Stimulated activated CD8-positive, alpha-beta memory T cell treated with anti-CD3 and anti-CD28 coated beads, Interleukin-7, amount 100 ng/mL, for 1 hour (primary cell): Measurements from ENCODE around the gene FOXN3.
"Not testable (repeated sequence)": the region's sequence is repeated elsewhere in the genome, so short reads cannot be mapped to it uniquely, and the experiment has no call there.

Source experiments
- DNase-seq, 2 donors: peaks; one replicate each; pipeline ENCODE4 v3.0.0-alpha.2; 2020; ENCODE audit warnings: low read depth in 2 of 2

FOXN3 gene

DNA sequence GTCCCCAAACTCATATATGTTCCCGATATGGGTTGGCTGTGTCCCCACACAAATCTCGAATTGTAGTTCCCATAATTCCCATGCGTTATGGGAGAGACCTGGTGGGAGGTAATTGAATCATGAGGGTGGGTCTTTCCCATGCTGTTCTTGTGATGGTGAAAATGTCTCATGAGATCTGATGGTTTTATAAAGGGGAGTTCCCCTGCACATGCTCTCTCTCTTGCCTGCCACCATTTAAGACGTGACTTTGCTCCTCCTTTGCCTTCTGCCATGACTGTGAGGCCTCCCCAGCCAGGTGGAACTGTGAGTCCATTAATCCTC lies 166.4 kb downstream of the FOXN3 start:
- not testable (repeated sequence) for DNase-seq

DNA sequence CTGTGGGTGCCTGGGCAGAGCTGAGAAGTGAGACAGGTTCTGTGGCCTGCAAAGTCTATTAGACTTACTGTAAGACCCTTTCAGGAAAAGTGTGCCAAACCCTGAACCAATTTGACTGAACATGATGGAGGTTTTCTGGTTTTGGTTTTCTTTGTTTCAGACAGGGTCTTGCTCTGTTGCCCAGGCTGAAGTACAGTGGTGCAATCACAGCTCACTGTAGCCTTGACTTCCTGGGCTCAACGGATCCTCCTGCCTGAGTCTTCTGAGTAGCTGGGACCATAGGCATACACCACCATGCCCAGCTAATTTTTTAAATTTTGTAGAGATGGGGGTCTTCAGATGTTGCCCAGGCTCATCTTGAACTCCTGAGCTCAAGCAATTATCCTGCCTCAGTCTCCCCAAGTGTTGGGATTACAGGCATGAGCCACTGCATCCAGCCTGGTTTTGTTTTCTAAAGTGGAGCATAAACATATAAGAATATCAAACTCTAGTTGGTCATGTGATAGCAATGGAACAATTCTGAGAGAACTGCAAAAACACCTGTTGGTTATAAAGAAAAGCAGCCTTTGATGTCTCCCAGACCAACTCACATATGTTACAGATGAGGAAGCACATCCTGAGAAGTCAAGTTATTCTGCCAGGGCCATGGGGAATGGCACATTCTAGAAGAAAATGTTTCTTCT lies 166.9 kb downstream of the FOXN3 start:
- DNase-seq, result no peak

DNA sequence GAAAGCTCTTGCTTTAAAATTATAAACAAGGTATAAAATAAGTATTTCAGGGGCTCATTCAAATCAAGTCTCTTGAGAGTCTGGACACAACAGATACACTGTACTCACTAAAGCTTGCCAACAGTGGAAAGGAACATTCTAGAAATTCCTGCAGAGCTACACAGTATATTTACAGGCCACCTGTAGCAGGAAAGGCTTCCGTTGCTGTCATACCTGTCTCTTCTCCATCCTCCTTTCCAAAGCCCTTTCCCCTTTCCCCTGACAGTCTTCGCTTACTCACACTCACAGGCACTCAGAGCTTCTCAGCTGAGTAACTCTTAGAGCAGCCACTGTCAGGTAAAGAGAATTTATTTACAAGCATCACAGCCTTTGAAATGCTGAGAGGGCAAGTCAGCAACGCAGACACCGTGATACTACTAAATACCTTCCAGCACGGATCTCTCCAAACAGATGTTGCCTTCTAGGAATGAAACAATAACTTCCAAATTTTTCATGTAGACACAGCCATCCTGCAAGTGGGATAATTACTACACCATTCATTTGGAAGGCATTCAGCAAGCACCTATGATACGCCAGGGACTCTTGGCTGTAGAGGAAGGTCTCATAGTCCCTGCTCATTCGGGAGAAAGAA lies 167.9 kb downstream of the FOXN3 start:
- no peak for DNase-seq

DNA sequence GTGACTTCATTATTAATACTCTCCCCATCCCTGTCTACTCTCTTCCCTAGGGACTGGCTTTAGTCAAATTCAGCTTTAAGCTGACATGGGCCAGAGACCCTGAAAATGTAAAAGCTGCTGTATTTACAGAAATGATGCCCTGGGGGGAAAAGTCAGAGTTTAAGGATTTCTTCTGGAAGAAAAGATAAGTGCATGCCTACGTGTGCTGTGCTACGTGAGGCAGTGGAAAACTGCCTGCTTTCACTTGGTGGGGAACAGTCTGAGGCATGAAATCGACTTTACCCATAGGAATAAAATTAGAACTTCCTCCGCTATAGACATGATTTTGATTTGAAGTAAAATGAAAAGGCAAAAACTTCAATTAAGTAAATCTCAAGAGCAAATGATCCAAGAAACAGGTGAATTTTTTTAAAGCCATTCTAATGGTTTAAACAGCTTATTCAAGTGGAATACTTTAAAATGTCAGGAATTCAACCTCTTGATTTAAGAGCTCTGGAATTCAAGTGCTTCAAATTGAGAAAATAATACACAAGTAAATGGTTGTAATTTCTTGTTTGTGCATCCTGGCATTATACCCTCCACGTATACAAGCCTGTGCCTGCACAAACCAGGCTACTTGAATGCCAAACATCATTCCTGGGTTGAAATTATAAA lies 168.5 kb downstream of the FOXN3 start:
- DNase-seq, result no peak

DNA sequence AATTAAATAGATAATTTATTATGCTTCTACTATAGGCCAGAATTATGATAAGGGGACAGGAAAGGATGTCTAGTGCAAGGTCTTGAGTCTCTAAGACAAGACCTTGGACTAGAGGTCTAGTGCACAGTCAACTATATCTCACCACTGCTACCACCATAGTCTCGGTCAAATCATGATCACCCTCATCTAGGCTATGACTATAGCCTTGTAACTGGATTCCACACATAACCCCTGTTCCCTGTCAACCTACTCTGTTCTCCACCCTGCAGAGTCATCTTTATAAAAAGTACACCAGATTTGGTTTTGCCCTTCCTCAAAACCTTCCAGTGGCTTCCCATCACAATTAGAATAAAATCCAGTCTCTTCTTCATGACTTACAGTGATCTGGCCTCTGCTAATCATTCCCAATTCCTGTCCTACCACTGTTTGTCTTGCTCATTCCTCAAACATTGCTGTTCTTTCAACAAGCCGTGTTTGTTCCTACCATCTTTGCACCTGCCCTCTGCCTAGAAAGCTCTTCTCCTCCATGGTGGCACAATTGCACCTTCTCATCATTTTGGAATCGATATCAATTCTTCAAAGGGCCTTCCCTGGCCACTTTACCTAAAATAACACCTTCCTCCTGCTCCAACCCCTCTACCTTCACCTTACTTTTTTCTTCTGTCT lies 169.4 kb downstream of the FOXN3 start:
- DNase-seq, result no peak

DNA sequence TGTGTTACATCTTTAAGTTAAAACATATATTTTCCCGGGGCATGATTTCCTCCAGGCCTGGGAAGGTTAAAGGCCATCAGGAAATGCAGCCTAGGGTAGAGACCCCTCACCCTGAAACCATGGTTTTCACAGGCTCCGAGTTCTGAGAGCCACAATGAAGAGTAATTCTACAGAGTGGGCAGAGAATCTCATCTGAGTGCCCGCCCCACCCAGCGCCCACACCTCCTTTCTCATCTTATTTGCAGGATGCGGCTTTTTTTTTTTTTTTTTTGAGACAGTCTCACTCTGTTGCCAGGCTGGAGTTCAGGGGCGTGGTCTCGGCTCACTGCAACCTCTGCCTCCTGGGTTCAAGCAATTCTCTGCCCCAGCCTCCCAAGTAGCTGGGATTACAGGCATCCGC lies 170.7 kb downstream of the FOXN3 start:
- DNase-seq, result no peak

DNA sequence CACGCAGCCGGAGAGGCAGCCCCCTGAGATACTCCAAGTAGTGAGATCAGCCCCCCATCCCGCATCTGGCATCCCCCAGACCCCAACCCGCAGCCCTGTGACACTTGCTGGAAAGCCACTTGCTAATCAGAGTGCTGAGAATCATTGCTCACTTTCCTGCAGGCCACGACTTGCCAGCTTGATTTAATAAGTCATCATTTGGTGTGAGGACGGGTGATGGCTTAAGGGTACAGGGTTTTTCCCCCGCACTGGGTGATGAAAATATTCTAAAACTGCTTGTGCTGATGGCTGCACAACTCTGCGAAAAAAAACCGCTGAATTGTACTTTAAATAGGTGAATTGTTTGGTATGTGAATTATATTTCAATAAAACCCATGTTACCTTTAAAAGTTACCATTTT lies 171.2 kb downstream of the FOXN3 start:
- DNase-seq, result no peak

DNA sequence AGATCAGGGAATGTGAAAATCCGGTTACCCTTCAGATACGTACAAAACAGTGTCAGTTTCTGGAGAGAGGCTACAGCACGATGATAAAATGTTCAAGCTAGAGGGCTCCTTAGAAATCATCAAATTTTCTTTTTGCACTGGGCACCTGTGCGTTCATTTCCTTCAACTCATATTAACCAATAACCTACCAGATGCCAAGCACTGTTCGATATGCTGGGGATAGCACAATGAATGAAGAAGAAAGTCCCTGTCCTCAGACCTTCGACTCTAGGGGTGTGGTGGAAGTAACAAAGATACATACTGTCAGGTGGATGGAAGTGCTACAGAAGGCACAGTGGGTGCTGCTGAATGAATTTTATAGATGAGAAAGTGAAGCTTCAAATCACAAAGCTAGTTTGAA lies 172.3 kb downstream of the FOXN3 start:
- no peak for DNase-seq

DNA sequence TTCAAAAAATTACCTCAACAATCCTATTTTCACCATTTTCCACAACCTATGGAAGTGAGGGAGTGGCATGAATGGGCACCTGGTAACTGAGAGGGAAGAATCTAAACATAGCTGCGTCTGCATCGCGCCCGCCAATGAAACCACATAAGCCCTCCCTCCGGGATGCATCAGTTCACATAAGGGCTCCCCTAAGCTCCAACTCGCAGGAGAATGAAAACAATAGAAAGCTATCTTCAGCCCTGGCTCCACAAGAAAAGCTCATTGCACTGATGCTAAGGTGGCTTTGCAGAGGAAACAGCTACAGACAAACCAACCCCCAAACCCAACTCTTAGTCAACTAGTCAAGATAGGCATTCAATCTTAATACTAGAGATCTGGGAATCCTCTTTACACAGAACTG lies 173.3 kb downstream of the FOXN3 start:
- no peak for DNase-seq

DNA sequence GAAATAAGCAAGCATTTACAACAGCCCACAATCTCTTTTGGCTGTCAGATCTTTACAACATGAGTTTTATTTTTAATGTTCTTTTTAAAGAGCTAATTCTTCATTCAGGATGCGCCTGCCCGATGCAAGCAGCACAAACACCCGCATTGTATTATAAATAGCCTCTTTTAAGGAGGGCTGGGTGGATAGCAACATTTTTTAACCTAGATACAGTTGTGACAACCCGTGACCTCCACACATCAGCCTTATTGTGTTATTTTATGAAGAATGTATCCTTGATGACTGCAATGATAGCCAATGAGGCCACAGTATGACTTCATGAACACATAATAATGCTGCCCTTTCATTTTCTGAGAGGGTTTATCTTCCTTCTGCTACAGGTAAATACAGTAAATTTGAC lies 173.7 kb downstream of the FOXN3 start:
- no peak for DNase-seq

DNA sequence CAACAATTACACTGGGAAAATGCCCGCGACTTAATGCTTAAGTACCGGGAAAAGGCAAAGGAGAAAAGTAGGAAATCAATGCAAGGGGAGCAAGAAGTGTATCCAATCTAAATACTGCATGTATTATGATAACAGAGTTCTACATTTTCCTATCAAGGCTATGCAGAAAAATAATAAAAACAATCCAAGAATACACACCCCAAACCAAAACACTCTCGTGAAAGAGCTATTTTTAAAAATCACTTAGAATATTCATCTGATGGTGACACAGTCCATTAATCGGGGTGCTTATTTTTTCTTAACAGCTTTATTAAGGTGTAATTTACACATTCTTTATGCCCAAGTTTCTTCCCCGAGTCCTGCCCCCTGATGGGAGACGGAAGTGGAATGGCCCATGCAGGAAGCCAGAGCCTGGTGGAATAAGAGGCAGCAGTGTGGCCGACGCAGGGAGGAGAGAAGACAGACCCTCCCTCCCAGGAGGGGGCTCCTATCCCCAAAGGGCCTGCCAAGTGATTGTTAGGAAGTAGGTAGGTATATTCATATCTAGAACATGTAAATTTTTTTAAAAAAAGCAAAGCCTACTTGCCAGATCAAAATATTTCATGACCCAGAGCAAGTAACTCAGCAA lies 174.3 kb downstream of the FOXN3 start:
- DNase-seq, result no peak

DNA sequence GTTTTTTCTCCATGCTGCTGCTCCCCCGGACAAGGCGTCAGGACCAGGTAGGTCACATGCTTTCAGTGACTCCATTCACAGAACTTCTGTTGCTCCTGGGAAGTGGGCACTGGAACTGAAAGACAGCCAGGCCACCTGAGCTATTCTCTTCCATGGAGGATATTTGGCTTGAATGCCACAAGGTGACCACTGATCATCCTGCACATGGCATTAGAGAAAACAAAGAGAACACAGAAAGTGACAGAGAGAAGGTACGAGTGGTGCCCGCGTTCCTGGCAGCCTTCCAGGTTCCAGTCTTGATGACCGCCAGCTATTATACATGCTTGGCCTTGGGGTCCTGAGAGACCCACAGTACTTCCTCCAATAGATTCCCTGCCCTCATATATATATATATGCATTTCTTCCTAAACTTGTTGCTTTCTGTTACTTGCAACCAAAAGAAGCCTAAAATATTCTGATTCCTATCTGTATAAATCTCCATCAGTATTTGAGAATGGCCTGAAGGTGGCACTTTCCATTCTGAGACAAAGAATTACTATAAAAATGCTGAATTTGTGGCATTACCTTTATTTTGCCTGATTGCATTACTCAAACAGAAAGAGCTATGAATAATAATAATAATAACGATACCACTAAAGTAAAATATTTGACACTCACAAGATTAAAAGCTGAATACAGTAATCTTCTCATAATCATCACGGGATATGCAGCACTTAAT lies 174.9 kb downstream of the FOXN3 start:
- DNase-seq, result no peak

DNA sequence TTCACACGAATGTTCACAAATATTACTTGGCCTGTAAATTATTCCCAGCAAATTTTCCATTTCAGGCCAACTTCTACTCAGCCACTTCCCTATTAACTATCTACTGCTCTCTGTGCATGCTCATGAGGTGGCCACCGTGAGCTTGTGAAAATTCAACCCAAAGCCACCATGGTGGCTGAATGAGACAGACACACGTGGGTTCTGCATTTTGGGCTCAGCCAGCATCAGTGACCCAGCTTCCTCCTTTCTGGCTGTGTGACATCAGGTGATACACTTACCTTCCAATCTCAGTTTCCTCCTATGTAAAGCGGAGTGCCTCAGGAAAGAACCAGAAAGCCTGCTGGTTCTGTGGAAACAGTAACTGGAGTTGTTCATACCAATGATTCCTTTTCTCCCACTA lies 175.8 kb downstream of the FOXN3 start:
- DNase-seq, result no peak

DNA sequence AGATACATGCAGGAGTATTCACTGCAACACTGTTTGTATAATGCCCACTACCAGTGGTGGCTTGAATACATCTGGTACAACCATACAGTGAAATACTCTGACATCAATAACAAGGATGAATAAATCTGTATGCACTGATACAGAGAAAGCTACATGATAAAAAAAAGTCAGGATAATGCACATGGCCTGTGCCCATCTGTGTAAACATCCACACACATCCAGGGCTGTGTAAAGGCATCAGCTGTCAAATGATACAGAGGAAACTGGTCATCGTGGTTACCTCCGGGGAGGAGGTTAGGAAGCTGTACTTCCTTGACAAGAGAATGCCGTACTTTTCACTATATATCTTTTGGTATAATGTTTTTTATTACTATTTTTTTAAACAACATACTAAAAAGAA lies 176.6 kb downstream of the FOXN3 start:
- no peak for DNase-seq

DNA sequence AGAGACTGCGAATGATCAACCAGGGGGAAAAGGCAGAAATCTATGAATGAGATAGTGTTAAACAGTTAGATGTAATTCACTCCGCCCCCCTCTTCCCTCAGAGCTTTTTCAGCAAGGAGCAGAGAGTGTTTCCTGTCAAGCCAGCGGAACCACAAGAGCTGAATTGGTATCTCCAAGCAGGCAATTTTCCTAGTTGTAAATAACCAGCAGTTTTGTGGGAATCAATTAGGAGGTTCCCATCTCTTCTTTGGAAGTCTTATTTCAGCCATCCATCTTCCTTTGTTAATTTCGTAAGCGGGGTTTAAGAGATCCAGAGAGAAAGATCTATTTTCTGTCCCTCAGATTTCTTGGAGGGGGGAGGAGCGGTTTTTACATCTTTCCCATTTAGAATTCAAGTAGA lies 178.0 kb downstream of the FOXN3 start:
- DNase-seq, result no peak

DNA sequence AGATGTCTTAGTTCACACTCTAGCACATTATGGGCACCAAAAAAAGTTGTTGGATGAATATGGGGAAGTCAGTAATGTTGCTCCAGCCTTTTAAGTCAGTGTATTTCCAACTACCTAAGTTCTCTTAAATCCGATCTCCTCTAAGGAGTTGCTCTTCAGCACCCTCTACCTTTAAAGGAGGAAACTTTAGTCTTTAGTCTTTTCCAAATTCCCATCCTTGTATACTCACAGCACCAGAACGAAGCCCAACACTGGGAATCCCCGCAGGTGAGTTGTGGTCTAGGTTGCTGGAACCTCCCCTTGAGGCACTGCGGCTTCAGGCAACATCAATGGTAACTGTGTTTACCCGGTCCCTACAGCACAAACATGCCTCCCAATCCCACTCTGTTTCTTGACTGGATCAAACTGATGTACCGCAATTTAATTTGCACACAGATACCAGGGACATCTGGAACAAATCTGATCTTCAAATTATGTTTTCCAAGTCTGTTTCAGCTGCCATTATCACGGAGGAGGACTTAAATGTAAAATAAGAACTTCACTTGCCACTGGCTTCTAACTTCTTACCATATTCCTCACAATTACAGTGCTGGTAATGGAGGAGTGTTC lies 179.0 kb downstream of the FOXN3 start:
- no peak for DNase-seq

DNA sequence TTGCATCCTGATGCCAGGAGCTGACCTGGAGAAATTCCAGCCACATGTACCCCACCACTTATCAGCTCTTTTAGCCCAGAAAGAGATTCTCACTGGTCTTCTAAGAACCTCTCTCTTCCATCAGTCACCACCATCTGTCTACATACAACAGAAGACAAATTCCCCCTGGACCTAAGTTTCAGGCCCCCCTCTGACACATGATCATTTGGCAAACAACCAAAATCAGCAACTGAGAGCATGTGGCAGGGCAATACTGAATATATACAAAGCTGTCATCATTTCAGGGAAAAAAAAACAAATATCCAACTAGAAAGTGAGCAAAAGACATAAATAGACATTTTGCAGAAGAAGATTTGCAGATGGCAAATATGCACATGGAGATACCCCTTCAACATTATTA lies 180.2 kb downstream of the FOXN3 start:
- no peak for DNase-seq

DNA sequence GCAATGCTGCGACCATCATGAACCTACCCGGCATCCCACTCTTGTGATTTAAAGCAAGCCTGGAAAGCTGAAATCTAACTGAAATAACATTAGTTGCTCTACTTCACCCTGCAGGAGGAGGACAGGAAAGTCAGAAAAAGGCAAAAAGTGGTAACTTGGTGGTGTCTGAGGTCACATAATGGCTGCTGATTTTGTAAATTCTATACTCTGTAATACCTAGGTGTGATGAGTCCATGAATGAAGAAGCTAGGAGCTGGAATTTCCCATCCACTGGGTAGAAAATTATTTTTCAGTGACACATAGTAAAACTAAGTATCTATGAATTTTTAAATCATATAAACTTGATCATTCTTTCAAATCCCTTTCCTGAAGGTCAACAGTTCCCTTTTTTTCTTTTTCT lies 183.8 kb downstream of the FOXN3 start:
- DNase-seq, result no peak

DNA sequence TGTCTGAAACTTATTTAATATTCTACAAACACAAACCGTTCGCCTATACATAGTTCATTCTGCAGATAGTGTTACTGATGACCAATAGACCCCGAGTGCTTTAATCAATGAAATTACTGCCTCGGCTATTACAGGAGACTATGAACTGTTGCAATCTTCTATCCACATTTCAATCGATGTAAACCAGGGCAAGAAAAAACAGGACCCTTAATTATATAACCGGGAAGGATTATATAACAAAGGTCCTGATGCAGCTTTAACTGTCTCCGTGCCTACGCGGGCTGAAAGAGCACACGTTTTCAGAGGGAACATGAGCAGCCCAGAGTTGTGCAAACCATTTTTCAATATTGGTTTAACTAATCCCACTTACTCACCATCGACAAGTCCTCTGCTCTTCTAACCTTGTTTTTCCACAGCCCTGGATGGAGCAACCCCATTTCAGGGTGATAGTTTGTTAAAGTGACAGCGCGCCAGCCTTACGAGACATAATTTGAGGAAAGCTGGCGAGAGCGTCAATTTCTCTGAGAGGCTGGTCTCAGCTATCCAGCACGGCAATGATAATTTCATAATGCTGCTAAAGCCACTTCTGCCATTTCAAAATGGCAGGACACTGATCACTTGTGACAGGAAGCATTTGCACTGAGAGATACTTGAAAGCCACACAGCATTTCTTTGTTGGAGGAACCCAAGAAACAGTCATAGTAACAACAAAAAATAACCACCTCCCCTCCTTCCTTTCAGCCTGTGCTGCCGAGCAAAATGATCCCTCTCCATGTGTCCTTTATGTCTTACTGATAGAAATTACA lies 184.6 kb downstream of the FOXN3 start:
- DNase-seq, result no peak

DNA sequence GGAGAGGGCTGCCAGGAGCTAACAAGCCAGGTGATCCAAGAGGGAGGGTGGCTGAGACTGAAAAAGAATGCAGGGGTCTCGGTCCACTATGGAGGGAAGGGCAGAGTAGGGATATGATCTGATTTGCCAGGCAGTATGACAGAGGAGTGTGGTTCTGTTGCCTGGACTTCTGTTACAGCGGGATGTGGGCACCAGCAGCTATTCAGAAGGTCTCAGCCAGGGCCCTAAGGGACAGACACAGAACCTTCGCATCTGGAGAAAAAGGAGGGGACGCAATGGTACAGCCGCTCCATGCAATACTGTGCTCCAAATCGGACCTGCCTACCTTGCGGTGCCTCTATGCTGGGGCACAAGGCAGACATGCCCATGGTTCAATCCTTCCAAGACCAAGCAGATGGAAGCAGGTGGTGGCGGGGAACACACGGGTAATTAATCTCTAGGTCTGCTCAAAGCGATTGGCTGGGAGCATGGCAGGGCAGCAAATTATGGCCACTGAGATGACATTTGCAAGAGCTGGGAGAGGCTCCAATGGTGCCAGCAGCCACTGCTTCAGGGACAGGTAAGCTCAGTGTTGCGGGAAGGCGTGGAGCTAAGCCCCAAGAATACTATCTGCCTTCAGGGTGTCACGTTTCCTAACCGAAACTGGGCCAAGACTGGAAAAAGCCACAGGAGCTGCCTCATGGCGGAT lies 185.5 kb downstream of the FOXN3 start:
- DNase-seq, result no peak
